ENCODE results near the gene STRN4.
A peak's percentile ranks its signal among the peaks of the same experiment; 100 is the strongest.
"Not testable (repeated sequence)": the region's sequence is repeated elsewhere in the genome, so short reads cannot be mapped to it uniquely, and the experiment has no call there.

The STRN4 gene, protein sequence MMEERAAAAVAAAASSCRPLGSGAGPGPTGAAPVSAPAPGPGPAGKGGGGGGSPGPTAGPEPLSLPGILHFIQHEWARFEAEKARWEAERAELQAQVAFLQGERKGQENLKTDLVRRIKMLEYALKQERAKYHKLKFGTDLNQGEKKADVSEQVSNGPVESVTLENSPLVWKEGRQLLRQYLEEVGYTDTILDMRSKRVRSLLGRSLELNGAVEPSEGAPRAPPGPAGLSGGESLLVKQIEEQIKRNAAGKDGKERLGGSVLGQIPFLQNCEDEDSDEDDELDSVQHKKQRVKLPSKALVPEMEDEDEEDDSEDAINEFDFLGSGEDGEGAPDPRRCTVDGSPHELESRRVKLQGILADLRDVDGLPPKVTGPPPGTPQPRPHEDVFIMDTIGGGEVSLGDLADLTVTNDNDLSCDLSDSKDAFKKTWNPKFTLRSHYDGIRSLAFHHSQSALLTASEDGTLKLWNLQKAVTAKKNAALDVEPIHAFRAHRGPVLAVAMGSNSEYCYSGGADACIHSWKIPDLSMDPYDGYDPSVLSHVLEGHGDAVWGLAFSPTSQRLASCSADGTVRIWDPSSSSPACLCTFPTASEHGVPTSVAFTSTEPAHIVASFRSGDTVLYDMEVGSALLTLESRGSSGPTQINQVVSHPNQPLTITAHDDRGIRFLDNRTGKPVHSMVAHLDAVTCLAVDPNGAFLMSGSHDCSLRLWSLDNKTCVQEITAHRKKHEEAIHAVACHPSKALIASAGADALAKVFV

DNA sequence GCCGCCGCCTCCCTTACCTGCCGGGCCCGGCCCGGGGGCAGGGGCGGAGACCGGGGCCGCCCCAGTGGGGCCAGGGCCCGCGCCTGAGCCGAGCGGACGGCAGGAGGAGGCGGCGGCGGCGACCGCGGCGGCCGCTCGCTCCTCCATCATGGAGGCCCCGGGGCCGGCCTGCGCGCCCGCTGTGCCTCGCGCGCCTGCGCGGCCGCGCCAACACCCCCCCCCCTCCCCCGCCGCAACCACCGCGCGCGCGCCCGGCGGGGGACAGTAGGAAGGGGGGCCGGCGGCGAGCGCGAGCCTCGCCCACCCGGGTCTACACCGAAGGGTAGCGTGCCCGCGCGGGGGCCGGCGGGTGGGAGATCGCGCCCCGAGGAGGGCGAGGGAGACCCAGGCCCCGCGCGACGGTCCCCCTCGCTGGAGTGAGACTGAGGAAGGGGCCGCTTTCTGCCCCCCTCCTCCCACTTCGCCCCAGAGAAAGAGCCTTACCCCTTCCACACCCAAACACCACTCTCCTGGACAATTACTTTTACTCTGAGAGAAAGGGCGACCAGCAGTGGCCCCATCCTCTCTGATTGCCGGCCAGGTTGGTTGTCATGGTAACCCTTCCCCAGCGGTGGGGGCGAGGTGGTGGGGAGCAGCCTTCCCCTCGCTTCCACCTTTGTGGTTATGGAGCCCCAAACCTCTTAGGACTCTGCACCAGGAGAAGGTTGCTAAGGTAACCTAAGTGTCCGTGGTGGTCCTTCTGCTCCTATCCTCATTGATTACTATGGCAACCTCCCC, at the start of gene STRN4:
Gene STRN4, minus strand, starts transcription at position 170 of the 777 bp plus-strand sequence. Its CDS starts 20 bp downstream, at position 150.
- peak; percentile 78 for DNase-seq

DNA sequence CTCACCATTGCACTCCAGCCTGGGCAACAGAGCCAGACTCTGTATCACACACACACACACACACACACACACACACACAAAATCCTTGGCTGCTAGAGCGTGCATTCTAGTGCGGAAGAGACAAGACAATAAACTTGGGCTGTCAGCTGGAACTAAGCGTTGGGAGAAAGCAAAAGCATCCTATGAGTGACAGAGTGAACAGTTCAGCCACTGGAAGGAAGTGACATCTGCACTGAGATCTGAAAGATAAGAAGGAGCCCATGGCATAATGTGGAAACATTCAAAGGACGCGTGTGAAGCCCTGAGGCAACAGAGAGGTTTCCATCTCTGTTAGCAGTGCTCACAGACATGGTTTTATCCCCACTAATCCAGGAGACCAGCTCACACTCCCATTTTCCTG, 45.7 kb upstream of the STRN4 start:
- no peak for DNase-seq

DNA sequence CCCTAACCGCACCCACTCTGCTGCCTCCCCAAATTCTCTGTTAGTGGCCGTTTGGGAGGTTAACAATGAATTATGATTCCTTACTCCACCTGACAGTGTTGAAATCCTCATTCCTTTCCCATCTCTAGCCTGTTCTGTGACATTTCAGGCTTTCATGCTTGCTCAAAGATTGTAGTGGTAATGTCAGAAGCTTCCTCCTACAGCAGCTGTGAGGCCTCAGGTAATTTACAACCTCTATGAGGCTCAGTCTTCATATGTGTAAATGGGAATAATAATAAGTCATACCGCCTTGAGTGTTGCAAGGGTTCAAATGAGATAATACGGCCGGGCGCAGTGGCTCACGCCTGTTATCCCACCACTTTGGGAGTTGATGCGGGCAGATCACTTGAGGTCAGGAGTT, 43.1 kb upstream of the STRN4 start:
- no peak for DNase-seq

DNA sequence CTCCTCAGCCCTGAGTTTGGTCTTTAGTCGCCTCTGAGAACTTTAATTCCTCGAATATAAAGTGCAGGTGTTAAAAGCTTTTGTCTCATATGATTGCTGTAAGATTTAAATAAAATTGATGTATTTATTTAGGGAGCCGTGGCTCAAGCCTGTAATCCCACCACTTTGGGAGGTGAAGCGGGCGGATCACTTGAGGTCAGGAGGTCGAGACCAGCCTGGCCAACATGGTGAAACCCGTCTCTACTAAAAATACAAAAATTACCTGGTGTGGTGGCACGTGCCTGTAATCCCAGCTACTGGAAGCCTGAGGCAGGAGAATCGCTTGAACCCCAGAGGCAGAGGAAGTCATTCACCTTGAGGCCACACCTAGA, 42.7 kb upstream of the STRN4 start:
- no peak for DNase-seq

DNA sequence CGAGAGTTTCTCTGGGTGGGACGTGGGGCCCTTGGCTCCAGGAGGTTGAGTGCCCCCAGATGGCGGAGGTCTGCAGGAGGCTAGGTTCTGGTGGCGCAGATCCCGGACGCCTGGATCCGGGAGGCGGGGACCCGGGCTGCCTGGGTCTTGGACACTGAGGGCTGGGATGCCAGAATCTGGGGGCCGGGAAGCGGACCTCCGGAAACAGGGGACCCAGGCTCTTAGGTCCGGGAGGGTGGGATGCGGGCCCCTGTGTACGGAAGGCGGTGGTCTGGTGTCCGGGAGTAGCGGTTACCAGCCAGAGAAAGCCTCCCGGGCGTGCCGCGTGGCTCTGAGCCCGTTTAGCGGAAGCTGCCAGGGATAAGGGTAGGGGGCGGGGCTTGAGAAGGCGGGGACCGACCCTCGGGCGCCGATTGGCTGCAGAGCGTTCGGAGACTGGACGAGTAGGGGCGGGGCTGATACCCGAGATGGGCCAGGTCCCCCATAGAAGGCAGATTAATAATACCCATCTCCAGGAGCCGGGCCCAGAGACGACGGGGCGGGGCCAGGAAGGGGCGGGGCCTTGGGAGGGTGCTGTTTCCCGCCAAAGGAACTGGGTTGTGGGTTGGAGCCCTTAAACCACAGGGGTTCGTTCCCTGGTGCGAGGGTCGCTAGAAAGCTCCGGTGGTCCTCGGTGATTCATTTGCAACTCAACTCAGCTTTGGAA, 42.2 kb upstream of the STRN4 start, which contains the start of gene SLC1A5:
Gene SLC1A5, minus strand, starts transcription at position 333 of the 706 bp plus-strand sequence. CDS start 629 bp downstream, outside the sequence.
- DNase-seq: peak; percentile 95

DNA sequence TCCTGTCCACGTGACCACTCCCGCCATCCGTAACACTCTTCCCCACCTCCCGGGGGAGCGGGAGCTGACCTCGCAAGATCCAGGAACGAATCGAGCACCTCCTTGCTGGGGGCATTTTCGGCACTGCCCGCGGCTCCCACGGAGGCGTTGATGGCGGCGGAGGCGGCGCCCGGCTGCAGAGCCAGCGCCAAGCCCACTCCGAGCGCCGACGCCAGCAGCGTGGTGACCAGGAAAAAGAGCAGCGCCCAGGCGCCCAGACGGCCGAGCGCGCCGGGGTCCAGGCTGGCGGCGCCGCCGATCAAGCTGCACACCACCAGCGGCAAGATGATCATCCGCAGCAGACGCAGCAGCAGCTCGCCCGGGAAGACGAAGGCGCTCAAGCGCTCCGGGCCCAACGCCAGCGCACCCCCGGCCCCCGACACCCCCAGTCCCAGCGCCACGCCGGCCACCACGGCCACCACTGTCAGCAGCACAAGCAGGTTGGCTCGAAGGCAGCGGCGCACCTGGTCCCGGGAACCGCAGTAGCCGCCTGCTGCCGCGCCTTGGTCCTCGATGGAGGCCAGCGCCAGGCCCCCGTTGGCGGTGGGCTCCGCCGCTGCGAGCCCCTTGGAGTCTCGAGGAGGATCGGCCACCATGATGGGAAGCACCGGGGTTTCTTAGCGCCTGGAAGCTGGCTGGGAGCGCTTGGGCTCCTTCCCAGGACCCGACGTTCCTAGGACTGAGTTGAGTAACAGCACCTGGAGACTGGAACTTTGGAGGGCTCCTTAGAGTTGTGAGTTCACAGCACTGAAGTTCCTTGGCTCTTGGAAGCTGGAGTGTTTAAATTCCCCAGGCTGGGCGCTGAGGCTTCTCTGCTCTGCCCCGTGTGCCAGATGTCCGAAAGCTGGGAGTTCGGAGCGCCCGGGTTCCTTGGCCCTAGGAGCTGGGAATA, 41.3 kb upstream of the STRN4 start:
- peak; percentile 63 for DNase-seq

DNA sequence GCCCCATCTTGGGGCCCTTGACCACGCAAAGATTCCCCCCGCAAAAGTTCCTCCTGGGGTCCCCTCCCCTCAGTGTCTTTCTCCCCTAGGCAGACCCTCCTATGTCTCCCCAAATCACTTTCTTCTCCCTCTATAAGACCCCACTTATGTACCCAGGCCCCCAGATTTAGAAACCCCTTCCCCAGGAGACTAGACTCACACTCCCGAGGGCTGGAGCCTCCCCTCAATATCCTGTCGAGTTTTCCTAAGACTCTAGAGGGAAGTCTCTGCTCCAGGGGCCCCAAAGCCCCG, 40.7 kb upstream of the STRN4 start:
- DNase-seq: no peak

DNA sequence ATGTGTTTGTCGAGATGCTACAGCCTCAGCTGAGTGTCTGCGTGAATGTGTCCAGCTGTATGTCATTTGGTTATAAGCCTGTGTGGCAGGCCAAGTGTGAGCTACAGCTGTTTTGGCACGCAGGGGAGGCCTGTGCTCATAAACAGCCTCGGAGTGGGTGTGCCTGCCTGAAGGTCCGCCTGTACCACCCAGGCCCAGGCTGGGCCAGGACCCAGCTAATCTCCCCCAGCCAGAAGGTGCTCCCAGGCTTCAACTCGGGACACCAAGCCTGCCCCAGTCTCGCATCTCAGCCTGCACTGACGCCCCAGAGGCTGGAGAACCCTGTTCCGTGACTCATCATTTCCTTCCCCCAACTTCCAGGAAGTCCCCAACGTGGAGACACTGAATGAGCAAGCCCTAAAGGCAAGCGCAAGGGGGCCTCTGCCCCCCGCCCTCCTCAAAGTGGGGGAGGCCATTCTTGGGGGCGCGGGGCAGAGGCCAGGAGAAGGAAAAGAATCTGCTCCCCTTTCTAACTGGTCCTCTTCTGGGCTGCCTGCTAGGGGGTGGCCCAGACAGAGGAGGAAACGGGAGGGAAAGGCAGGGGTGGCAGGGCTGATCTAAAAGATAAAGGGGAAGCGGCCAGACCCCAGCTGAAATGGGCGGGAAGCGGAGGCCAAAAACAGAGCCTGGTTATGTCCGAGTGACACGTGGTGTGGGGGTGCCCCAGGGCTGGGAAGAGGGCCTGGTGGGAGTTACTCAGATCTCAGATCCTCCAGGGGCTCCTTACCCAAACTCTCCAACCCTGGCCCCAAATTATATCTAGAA, 40.2 kb upstream of the STRN4 start:
- DNase-seq: peak; percentile 85

DNA sequence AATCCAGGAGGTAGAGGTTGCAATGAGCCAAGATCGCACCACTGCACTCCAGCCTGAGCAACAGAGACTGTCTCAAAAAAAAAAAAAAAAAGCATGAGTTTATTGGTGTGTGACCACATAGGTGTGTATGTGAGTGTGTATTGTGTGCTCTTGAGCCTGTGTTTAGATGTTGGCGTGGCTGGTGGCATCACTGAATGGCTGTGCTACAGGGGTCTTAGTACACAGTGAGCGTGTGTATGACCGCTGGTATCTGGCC, 39.7 kb upstream of the STRN4 start:
- DNase-seq: no peak

DNA sequence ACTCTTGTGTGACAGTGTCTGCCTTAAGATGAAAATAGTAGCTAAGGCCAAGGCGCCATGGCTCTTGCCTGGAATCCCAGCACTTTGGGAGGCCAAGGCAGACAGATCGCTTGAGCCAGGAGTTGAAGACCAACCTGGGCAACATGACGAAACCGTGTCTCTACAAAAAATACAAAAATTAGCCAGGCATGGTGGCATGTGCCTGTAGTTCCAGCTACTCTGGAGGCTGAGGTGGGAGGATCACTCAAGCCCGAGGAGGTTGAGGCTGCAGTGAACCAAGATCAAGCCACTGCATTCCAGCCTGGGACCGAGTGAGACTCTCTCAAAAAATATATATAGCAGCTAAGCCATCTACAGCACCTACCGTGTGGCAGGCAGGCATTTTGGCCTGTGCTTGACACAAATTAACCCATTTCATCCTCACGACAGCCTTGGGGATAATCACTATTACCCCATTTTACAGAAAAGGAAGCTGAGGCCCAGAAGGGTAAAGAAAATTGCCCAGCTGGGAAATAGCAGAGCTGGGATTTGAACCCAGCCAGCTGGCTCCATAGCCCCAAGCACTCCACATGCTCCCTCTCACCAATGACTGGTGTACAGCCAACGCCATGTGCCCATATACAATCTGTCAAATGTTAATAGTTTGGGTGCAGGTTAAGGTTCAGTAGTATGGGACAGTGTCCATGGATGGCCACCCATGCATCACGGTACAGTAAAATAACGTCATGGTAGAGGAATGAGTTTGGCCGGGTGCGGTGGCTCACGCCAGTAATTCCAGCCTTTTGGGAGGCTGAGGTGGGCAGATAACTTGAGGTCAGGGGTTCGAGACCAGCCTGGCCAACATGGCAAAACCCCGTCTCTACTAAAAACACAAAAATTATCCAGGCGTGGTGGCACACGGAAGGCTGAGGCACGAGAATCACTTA, 39.1 kb upstream of the STRN4 start:
- DNase-seq: no peak

DNA sequence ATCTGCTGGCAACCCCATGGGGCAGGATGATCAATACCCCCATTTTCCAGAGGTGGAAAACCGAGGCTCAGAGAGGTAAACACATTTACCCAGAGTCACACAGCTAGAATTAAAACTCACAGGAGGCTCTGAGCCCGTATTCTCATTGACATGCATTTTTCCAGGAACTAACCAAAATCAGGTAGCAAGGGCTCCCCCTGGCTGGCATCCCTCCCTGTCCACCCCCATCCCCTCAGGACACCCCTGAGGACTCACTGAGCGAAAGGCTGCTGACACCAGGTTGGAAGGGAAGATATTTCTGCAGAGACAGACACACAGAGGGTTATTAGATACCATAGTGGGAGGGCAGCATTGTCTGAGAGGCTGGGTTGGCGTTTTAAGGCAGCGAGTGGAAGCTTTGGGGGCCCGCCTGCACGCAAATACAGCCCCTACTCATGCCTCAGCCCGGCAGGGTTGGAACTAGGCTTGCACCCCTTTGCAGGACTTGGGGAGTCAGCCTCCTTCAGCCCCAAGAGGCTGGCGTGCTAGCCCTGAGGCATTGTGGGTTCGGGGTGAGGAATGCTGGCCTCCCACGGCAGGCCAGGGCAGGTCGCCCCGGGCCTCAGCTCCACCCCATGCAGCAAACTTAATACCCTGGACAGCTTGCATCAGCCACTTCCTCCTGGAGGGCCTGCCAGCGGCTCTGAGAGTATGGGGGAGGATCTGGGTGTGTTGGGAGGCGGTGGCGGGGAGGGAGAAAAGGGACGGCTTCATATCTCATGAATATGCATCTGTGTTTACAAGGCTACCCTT, 38.2 kb upstream of the STRN4 start:
- peak; percentile 65 for DNase-seq

DNA sequence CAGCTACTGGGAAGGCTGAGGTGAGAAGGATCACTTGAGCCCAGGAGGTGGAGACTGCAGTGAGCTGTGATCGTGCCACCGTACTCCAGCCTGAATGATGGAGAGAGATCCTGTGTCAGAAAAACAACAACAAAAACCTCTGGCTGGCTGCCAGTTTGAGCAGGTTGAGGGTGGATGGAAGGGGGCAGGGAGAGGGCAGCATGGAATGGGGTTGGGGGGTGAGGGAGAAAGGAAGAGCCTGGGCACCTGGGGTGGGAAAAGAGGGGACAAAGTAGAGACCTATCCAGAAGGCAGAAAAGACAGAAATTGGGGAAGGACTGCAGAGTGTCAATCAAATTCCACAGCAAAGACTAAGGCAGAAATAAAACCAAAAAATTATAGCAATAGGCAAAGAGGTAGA, 37.4 kb upstream of the STRN4 start:
- no peak for DNase-seq

DNA sequence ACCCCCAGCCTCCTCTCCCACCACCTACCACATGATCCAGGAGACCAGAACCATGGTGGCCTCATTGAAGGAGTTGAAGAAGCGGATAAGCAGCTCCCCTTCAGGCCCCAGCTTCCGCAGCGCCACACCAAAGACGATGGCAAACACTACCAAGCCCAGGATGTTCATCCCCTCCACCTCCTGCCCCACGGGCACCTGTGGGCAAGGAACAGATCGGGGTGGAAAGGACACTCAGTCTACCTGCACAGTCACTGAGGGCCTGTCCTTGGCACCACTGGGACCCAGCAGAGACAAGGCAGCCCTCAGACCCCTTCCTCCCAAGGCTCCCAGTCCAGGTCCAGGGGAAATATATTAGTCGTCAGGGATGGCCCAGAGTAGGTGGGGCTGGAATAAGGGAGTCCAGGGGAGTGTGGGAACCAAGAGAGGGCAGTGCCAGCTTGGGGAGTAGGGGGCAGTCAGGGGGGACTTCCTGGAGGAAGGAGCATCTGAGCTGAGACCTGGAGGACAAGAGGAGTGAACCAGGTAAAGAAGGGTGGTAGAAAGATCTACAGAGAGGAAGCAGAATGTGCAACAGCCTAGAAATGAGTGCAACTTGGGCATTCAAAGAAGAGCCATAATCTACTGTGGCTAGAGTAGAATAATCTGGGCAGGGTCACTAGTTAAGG, 36.2 kb upstream of the STRN4 start:
- DNase-seq: no peak

DNA sequence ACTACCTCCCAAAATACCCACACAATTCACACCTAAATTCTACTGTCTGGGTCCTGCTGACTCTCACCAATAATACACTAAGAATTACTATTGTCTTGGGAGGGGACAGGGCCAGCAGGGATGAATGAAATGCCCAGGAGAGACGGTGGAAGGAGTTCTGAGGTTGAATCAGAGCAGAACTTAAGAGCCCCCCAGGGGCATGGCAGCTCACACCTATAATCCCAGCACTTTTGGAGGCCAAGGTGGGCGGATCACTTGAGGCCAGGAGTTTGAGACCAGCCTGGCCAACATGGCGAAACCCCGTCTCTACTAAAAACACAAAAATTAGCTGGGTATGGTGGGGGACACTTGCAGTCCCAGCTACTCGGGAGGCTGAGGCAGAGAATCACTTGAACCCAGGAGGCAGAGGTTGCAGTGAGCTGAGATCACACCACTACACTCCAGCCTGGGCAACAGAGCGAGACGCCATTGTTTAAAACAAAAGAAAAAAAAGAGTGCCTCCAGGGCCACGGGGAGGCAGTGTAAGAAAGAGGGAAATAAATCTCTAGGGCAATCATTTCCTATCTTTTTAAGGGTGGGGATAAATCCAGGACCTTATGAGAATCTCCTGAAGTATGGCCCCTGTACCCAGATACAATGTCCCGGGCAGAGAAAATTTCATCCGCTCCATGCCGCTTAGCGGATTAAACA, 31.9 kb upstream of the STRN4 start:
- DNase-seq: not testable (repeated sequence)

DNA sequence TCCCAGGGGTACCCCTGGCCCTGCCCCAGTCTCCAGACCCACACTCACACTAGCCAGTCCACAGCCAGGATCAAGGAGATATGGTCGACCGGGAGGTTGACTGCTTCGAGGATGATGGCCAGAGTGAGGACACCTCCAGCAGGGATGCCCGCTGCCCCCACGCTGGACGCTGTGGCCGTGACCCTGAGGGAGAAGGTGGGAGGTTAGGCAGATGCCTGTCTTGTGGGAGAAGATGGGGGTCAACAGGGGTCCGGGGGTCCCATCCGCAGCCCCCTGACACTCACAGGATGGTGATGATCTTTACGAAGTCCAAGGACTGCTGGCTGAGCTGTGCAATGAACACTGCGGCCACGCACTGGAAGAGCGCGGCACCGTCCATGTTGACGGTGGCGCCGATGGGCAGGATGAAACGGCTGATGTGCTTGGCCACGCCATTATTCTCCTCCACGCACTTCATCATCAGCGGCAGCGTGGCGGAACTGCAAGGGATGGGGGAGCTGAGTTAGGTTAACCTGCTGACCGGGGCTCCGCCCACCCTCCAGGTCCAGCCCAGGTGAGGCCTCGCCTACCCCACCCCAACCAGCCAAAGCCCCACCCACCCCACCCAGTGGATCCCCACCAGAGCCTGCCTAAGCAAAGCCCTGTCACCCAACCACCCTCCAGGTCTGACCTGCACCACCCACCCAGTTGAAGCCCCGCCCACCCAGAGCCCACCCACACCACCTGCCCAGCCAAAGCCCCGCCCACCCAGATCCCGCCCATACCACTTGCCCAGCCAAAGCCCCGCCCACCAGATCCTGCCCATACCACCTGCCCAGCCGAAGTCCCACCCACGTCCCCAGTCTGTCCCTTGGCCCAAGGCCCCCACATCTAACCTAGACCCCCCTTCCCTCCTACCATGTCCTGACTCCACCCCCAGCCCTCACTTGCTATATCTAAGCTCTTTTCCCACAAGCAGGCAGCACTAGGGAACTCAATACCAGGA, 31.0 kb upstream of the STRN4 start:
- DNase-seq: no peak

DNA sequence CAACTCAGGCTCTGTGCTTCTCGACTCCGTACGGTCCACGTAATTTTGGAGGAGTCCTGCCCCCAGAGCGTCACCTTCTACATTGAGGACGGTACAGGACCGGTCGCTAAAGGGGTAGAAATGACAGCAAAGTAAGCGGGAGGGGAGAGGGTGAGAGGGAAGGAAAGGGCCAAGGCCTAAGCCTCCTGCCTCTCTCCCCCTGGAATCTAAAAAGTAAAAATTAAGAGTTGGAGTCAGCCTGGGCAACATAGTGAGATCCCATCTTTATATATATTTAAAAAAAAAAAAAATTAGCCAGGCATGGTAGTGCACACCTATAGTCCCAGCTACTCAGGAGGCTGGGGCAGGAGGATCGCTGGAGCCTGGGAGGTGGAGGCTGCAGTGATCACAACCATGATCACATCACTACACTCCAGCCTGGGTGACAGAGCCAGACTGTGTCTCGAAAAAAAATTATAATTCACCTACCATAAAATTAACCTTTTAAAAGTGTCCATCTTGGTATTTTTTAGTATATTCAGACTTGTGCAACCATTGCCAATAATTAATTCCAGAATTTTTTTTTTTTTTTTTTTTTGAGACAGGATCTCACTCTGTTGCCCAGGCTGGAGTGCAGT, 29.5 kb upstream of the STRN4 start:
- DNase-seq: no peak
